Activated T-cell treated with anti-CD3 and anti-CD28 coated beads, Interleukin-2, amount 50 U/mL, for 72 hours (primary cell): ENCODE results near the gene MANBA. TPM values are rescaled to one million over a fixed set of nuclear protein-coding genes. Genes with fewer than 3 reads are reported as not detected.

Experiments used
- ATAC-seq, 2 donors: fragments of 150-1000 bp; cut with Tn5 transposase; replicated peaks in 1 of 2; 2 replicates each; pipeline ENCODE4 v1.10.0; 2021; ENCODE audit warnings: moderate library complexity in 2 of 2, mild to moderate bottlenecking in 1 of 2
- DNase-seq, 2 donors: peaks; one replicate each; pipeline ENCODE4 v3.0.0; 2021 to 2022; ENCODE audit warnings: mixed read lengths in 1 of 2
- H3K27ac Mint-ChIP-seq: one replicate; pipeline ENCODE4 v1.8.0; 2022; ENCODE audit warnings: mild to moderate bottlenecking, moderate library complexity, mixed read lengths
- H3K27me3 Mint-ChIP-seq: one replicate; pipeline ENCODE4 v1.8.0; 2022; ENCODE audit warnings: low read depth, mixed read lengths
- H3K36me3 Mint-ChIP-seq, 2 donors: one replicate each; pipeline ENCODE4 v1.8.0; 2022; ENCODE audit warnings: mixed read lengths in 2 of 2, mild to moderate bottlenecking in 1 of 2; ENCODE audit not compliant: insufficient read depth in 2 of 2
- H3K4me1 Mint-ChIP-seq: one replicate; pipeline ENCODE4 v1.8.0; 2022; ENCODE audit warnings: low read depth, mixed read lengths
- H3K4me3 Mint-ChIP-seq, 2 donors: one replicate each; pipeline ENCODE4 v1.8.0; 2022; ENCODE audit warnings: mild to moderate bottlenecking in 2 of 2, mixed read lengths in 2 of 2, moderate library complexity in 2 of 2
- H3K9me3 Mint-ChIP-seq, 2 donors: one replicate each; pipeline ENCODE4 v1.8.0; 2022; ENCODE audit warnings: mixed read lengths in 2 of 2
- total RNA-seq, 2 donors: library from RNA; stranded (reverse); gene quantifications; one replicate each; pipeline ENCODE4 v1.2.3, GENCODE V29; 2022

Gene MANBA
- total RNA-seq, 2 donors from 2014 or later = 14.8 to 16.8 TPM

DNA sequence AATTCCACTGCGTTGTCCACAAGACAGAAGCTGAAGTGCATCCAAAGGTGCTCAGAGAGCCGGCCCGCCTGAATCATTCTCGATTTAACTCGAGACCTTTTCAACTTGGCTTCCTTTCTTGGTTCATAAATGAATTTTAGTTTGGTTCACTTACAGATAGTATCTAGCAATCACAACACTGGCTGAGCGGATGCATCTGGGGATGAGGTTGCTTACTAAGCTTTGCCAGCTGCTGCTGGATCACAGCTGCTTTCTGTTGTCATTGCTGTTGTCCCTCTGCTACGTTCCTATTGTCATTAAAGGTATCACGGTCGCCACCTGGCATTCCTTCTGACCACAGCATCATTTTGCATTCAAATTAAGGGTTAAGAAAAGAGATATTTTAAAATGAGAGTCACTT is 144.1 kb downstream of the MANBA start:
- peak overlapping the region in 1 of 2 donors; percentile 26 for H3K4me3 Mint-ChIP-seq

DNA sequence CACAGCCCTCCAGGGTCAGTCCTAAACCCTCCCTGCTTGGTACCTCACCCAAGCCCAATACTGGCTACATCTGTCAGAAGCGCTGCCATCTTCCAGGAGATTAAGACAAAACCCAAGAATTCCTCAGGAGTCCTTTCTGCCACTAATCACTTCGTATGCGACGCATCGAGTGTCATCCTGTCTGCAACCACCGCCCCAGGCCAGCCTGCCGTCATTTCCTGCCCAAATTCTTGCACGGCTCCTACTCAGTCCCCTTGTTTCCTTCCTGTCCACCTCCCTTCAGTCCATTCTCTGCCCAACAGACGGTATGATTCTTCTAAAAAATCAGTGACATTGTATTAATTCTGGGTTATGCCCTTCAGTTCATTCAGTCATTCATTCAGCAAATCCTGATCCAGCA is 146.0 kb downstream of the MANBA start:
- H3K9me3 Mint-ChIP-seq = no peaks in the 10 kb centered on the region
- H3K36me3 Mint-ChIP-seq = peaks cover 30 to 57% of the 10 kb centered on the region in 2 donors
- no peaks in the 10 kb centered on the region for H3K27me3 Mint-ChIP-seq
- H3K4me3 Mint-ChIP-seq = peak overlapping the region; percentile 62 to 70
- H3K27ac Mint-ChIP-seq = peak overlapping the region; percentile 97
- peak in 1 of 2 donors; percentile 23 for ATAC-seq
- no peak for DNase-seq
- H3K4me1 Mint-ChIP-seq = peaks cover 85% of the 10 kb centered on the region

More for the DNA sequence above, 144.1 kb downstream of the MANBA start:
- ATAC-seq (peak; percentile 3 to 7), DNase-seq (peak in 1 of 2 donors; percentile 44)
- Mint-ChIP-seq H3K36me3 (peaks cover 27 to 46% of the 10 kb centered on the region in 2 donors), H3K27me3 (no peaks in the 10 kb centered on the region), H3K4me1 (peaks cover 78% of the 10 kb centered on the region), H3K9me3 (no peaks in the 10 kb centered on the region), H3K27ac (peak overlapping the region; percentile 60)

DNA sequence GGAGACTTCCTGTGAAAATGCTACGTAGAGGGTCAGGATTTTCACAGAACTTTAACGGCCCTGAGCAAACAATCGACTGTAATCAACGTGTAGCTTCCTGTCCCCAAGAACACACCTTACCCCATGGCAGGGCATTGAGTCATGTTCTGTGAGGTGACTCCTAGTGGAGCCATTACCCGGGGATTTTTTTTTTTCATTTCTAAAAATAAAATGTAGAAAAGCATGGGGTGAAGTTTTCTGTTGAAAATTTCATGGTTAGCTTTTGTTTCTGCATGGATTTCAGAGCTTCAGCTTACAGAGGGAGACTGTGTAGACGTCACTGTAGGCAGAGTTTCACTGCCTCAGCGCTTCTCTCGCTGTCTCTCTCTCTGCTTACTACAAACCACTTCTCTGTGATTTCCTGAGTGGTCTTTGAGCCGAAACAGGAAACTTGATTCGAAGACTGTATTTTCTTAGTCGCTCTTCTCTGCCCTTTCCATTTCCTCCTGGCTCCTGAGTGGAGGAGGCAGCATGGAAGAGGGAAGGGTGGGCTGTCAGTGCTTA is 147.9 kb downstream of the MANBA start:
- H3K27me3 Mint-ChIP-seq = no peaks in the 10 kb centered on the region
- DNase-seq = peak; percentile 56 to 64
- H3K4me3 Mint-ChIP-seq = peak overlapping the region; percentile 62 to 70
- H3K27ac Mint-ChIP-seq = peak overlapping the region; percentile 97
- H3K9me3 Mint-ChIP-seq = no peaks in the 10 kb centered on the region
- peak; percentile 84 to 89 for ATAC-seq
- H3K36me3 Mint-ChIP-seq = peaks cover 33 to 72% of the 10 kb centered on the region in 2 donors
- peaks cover 89% of the 10 kb centered on the region for H3K4me1 Mint-ChIP-seq

DNA sequence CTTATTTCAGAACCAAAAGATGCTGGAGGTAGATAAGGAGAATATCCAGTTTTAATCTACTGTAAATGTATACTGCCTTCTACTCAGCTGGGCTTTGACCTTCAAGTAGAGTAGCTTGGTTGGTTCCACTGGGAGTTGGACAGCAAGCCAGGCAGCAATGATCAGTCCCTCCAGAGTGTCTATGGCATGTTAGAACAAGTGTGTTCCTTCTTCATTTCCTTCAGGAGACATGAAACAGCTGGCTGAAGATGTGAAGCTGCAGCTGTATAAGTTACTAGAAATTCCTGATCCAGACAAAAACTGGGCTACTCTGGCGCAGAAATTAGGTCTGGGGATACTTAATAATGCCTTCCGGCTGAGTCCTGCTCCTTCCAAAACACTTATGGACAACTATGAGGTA is 148.6 kb downstream of the MANBA start:
- DNase-seq (no peak), ATAC-seq (no peak)
- peak overlapping the region; percentile 97 for H3K27ac Mint-ChIP-seq
- H3K36me3 Mint-ChIP-seq = peaks cover 33 to 76% of the 10 kb centered on the region in 2 donors
- H3K9me3 Mint-ChIP-seq = no peaks in the 10 kb centered on the region
- peaks cover 95% of the 10 kb centered on the region for H3K4me1 Mint-ChIP-seq
- peak overlapping the region; percentile 62 to 70 for H3K4me3 Mint-ChIP-seq
- H3K27me3 Mint-ChIP-seq = no peaks in the 10 kb centered on the region

DNA sequence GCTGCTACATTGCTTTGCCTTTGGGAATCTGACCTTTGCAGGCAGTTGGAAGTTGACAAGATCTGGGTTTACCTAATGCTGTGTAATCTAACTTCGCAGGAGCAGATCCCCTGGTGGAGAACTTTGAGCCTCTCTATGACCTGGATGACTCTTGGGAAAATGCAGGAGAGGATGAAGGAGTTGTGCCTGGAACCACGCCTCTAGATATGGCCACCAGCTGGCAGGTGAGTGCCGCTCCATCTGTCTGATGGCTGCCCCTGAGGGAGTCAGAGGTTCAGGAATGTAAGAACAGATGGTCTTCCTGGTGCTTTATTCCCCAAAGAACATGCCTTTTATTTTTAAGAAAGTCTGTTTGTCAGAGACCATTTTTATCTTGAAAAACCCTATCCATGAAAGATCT is 150.3 kb downstream of the MANBA start:
- peak overlapping the region; percentile 97 for H3K27ac Mint-ChIP-seq
- H3K36me3 Mint-ChIP-seq = peaks cover 31 to 70% of the 10 kb centered on the region in 2 donors
- no peaks in the 10 kb centered on the region for H3K27me3 Mint-ChIP-seq
- H3K9me3 Mint-ChIP-seq = no peaks in the 10 kb centered on the region
- no peak for DNase-seq
- peaks cover 89% of the 10 kb centered on the region for H3K4me1 Mint-ChIP-seq
- H3K4me3 Mint-ChIP-seq = no peak overlapping the region
- ATAC-seq = no peak

DNA sequence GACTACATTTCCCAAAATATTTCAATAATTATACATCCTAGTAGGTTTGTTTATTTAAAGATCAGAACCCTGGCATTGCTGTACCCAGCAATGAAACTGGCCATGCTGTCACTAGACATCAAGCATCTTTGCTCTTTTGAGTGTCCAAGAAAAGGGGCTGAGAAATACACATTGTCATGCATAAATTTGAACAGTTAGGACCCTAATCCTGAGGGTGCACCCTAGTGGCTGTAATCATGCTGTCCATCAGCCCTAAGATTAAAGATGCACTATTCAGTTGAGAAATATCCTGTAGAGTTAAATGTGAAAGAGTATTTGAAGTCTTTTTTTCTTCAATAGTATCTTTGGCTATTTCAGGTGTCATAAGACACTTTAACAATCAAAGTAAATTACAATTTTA is 150.8 kb downstream of the MANBA start:
- no peak for ATAC-seq
- Mint-ChIP-seq H3K4me1 (peaks cover 84% of the 10 kb centered on the region), H3K4me3 (no peak overlapping the region), H3K27me3 (no peaks in the 10 kb centered on the region), H3K9me3 (no peaks in the 10 kb centered on the region), H3K27ac (peak overlapping the region; percentile 63), H3K36me3 (peaks cover 28 to 69% of the 10 kb centered on the region in 2 donors)
- no peak for DNase-seq

DNA sequence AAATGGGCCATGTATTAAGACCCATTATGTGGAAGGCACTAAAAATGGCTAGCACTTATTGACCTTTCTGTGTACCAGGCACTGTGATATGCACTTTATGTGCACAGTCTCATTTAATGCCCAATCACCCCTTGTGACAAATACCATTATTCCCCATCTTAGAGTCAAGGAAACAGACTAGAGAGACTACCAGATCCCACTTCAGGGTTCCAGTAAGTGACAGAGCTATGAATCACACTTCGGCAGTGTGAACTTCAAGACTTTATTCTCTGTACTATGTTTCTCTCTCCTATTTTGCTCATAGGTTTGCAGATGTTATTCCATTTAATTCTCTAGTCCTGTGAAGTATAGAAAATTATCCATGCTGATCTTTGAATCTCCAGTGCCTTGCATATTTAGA is 152.6 kb downstream of the MANBA start:
- Mint-ChIP-seq H3K36me3 (peaks cover 20 to 67% of the 10 kb centered on the region in 2 donors), H3K27ac (peak overlapping the region; percentile 89), H3K27me3 (no peaks in the 10 kb centered on the region), H3K4me3 (peak overlapping the region in 1 of 2 donors; percentile 15), H3K4me1 (peaks cover 72% of the 10 kb centered on the region), H3K9me3 (peaks cover 0 to 2% of the 10 kb centered on the region in 2 donors)
- peak; percentile 24 to 53 for ATAC-seq
- DNase-seq = no peak

DNA sequence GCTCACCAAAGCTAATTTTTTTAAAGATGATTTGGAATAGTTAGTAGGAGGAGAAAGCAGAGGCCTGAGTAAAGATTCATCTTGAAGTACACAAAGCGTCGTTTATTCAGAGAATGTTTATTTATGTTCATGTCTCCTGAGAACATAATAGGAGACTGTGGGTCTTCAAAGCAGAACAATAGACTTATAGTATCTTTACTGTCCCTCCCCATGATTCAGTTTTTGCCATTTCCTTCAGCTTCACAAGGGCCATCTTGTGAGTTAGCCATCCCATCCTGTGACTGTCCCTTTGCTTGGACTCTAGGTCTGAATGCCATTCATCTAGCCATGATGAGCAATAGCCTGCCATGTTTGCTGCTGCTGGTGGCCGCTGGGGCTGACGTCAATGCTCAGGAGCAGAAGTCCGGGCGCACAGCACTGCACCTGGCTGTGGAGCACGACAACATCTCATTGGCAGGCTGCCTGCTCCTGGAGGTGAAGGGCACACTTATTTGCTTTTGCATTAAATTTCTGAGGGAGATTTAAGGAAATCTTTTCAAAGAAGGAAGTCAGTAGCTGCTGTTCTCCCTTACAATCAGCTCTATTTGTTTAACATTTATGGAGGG is 153.8 kb downstream of the MANBA start:
- no peaks in the 10 kb centered on the region for H3K27me3 Mint-ChIP-seq
- ATAC-seq (no peak), DNase-seq (no peak)
- peak overlapping the region; percentile 82 for H3K27ac Mint-ChIP-seq
- H3K4me1 Mint-ChIP-seq = peaks cover 60% of the 10 kb centered on the region
- peaks cover 0 to 2% of the 10 kb centered on the region in 2 donors for H3K9me3 Mint-ChIP-seq
- no peak overlapping the region for H3K4me3 Mint-ChIP-seq
- peaks cover 17 to 64% of the 10 kb centered on the region in 2 donors for H3K36me3 Mint-ChIP-seq

DNA sequence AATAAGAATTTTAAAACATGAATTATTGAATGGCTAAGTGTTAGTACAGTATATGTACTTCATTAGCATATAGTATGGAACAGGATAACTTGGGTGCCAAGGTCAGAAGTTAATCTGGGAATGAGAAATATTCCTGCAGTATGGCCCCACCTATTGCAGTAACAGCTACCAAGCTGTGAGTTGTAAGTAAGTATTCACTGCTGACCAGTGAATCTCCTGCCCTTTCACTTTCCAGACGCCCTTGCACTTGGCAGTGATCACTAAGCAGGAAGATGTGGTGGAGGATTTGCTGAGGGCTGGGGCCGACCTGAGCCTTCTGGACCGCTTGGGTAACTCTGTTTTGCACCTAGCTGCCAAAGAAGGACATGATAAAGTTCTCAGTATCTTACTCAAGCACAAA is 154.5 kb downstream of the MANBA start:
- H3K27ac Mint-ChIP-seq = peak overlapping the region; percentile 82
- H3K4me3 Mint-ChIP-seq = no peak overlapping the region
- H3K36me3 Mint-ChIP-seq = peaks cover 18 to 64% of the 10 kb centered on the region in 2 donors
- no peaks in the 10 kb centered on the region for H3K27me3 Mint-ChIP-seq
- H3K4me1 Mint-ChIP-seq = peaks cover 53% of the 10 kb centered on the region
- peaks cover 0 to 2% of the 10 kb centered on the region in 2 donors for H3K9me3 Mint-ChIP-seq
- ATAC-seq (no peak), DNase-seq (no peak)

DNA sequence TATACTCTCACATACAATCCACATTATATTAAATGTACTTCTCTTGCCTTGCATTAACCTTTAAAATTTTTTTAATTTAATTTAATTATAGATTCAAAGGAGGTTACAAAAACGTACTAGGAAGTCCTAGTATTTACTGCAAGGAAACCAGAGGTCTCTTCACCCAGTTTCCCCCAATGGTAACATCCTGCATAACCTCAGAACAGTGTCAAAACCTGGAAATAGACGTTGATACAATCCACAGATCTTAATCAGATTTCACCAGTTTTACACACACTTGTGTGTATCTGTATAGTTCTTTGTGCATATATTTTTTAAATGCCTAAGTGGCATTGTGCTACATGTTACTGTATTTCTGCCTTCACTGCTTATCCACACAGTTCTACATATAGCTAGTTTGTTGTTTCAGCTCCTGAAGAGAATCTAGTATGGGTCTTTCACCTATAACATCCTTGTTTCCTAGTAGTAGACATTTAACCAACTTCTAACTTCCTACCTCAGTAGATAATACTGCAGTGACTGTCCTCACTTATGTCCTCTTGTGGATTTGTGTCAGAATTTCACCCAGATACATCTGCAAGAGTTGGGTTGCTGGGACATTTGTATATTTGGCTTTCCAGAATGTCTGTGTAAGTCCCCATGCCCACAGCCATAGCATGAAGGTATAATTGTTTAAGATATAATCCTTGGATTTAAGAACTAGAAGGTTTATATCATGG is 156.4 kb downstream of the MANBA start:
- no peak for ATAC-seq
- Mint-ChIP-seq H3K27me3 (no peaks in the 10 kb centered on the region), H3K36me3 (peaks cover 16 to 68% of the 10 kb centered on the region in 2 donors), H3K4me1 (peaks cover 54% of the 10 kb centered on the region), H3K9me3 (peaks cover 0 to 2% of the 10 kb centered on the region in 2 donors), H3K4me3 (no peak overlapping the region), H3K27ac (peak overlapping the region; percentile 9)
- DNase-seq = no peak

DNA sequence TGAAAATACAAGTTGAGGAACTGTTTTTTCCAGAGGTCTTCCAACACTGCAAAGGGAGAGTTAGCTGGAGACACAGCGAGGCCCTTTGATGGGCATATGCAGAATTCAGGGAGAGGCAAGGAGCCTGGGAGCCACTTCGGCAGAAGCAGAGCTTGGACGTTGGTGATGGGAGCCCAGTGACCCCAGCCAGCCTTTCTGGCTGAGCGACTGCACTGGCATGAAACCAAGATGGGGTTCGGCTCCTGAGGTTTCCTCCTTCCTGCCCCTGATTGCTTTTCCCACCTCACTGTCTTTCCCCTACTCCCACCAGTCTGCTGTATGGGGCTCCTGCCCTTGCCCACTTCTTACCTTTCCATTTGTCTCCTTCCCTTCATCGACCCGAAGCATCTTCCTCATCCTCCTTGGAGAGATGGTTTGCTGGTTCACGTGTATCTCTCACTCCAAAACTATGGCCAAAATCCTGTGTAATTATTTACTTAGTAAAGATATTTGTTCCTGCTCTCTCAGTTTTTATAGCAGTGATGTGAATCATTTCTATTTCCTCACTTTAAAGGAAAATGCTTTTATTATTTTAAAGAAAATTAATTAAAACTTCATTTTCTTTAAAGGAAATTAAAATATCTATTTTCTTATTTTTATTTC is 159.1 kb downstream of the MANBA start:
- H3K4me3 Mint-ChIP-seq = no peak overlapping the region
- H3K27me3 Mint-ChIP-seq = no peaks in the 10 kb centered on the region
- H3K9me3 Mint-ChIP-seq = peaks cover 0 to 2% of the 10 kb centered on the region in 2 donors
- no peak overlapping the region for H3K27ac Mint-ChIP-seq
- peaks cover 54% of the 10 kb centered on the region for H3K4me1 Mint-ChIP-seq
- ATAC-seq = no peak
- H3K36me3 Mint-ChIP-seq = peaks cover 32 to 68% of the 10 kb centered on the region in 2 donors
- no peak for DNase-seq

DNA sequence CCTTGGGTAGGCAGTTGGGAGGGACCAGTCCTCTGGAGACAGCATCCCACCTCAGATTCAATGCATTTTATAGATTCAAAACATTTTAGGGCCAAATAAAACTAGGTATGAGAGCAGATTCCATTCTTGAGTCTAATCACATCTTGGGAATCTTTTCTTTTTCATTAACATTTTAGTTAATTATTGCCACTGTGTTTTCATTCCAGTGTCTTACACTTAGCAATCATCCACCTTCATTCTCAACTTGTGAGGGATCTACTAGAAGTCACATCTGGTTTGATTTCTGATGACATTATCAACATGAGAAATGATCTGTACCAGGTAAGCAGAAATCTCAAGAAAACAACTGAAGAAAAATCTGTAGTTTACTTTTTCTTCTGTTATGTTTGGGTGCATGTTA is 160.1 kb downstream of the MANBA start:
- Mint-ChIP-seq H3K4me1 (peaks cover 61% of the 10 kb centered on the region), H3K36me3 (peaks cover 31 to 74% of the 10 kb centered on the region in 2 donors), H3K4me3 (no peak overlapping the region), H3K9me3 (peaks cover 0 to 2% of the 10 kb centered on the region in 2 donors), H3K27me3 (no peaks in the 10 kb centered on the region), H3K27ac (peak overlapping the region; percentile 81)
- no peak for DNase-seq
- no peak for ATAC-seq

DNA sequence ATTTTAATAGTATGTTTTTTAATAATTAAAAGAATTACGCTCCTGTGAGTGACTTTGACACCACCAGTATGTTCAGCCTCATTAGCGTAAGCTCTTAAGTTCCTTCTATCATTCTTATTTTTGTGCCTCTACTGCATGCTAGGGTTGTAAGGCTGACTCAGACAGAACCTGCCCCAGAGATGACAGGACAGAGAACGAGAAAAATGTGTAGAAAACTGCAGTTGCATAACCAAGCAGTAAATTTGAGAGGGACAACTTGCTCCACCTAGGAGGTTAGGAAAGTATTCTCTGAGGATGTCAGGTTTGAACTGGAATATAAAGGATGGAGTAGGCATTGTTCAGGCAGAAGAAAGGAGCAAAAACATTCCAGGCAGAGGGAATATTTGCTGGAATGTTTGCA is 160.9 kb downstream of the MANBA start:
- Mint-ChIP-seq H3K27me3 (no peaks in the 10 kb centered on the region), H3K4me3 (peak overlapping the region in 1 of 2 donors; percentile 6), H3K27ac (no peak overlapping the region), H3K4me1 (peaks cover 69% of the 10 kb centered on the region), H3K9me3 (peaks cover 0 to 2% of the 10 kb centered on the region in 2 donors), H3K36me3 (peaks cover 33 to 74% of the 10 kb centered on the region in 2 donors)
- DNase-seq = no peak
- ATAC-seq = no peak
